ENCODE measurements around the gene STARD4.

STARD4 gene

GRCh38 chr5:111472096-111472495 lies 40.2 kb downstream of the STARD4 start:
- H3K27ac ChIP-seq: no peak overlapping the region
- no peak for TF ChIP-seq CTCF (IDR thresholded peaks at IDR 0.05)
- no peak for TF ChIP-seq ZFX (IDR thresholded peaks at IDR 0.05; ENCODE audit: borderline replicate concordance)

GRCh38 chr5:111469903-111470302 lies 42.4 kb downstream of the STARD4 start:
- H3K27ac ChIP-seq: no peak overlapping the region
- TF ChIP-seq ZFX (IDR thresholded peaks at IDR 0.05; ENCODE audit: borderline replicate concordance) (no peak), CTCF (IDR thresholded peaks at IDR 0.05) (no peak)

- H3K27ac ChIP-seq: no peak overlapping the region
- TF ChIP-seq ZFX (IDR thresholded peaks at IDR 0.05; ENCODE audit: borderline replicate concordance): no peak
- TF ChIP-seq CTCF (IDR thresholded peaks at IDR 0.05): no peak
Measured at GRCh38 chr5:111469293-111469896, 42.9 kb downstream of the STARD4 start.

- H3K27ac ChIP-seq: no peak overlapping the region
- no peak for TF ChIP-seq ZFX (IDR thresholded peaks at IDR 0.05; ENCODE audit: borderline replicate concordance)
- TF ChIP-seq CTCF (IDR thresholded peaks at IDR 0.05): no peak
Measured at GRCh38 chr5:111463311-111463710, 49.0 kb downstream of the STARD4 start.

GRCh38 chr5:111461934-111462333 lies 50.4 kb downstream of the STARD4 start:
- TF ChIP-seq CTCF (IDR thresholded peaks at IDR 0.05): no peak
- TF ChIP-seq ZFX (IDR thresholded peaks at IDR 0.05; ENCODE audit: borderline replicate concordance): no peak
- H3K27ac ChIP-seq: no peak overlapping the region

- H3K27ac ChIP-seq: no peak overlapping the region
- TF ChIP-seq CTCF (IDR thresholded peaks at IDR 0.05) (peak; percentile 41), ZFX (IDR thresholded peaks at IDR 0.05; ENCODE audit: borderline replicate concordance) (no peak)
Measured at GRCh38 chr5:111461255-111461671, 51.1 kb downstream of the STARD4 start.

- no peak overlapping the region for H3K27ac ChIP-seq
- TF ChIP-seq CTCF (IDR thresholded peaks at IDR 0.05) (no peak), ZFX (IDR thresholded peaks at IDR 0.05; ENCODE audit: borderline replicate concordance) (no peak)
Measured at GRCh38 chr5:111454776-111455175, 57.6 kb downstream of the STARD4 start.

Data from 22Rv1 (cell line).